Vagina (tissue), 2 donors: ENCODE results near the gene PCYT2.

Experiments used
- POLR2A ChIP-seq, 2 donors: fragments of 450-650 bp; IDR thresholded peaks; one replicate each; pipeline ENCODE4 v1.6.1; 2017; ENCODE audit warnings: antibody characterized with exemption in 2 of 2, mild to moderate bottlenecking in 2 of 2, moderate library complexity in 2 of 2
- POLR2AphosphoS5 ChIP-seq, 2 donors: sonication (generic); formaldehyde crosslinking; IDR thresholded peaks; one replicate each; pipeline ENCODE4 v1.9.0; 2017; ENCODE audit warnings: antibody characterized with exemption in 2 of 2, mild to moderate bottlenecking in 2 of 2, low read depth in 1 of 2; ENCODE audit not compliant: insufficient read depth in 1 of 2
- TF ChIP-seq, protein P1 (sequence below), 3 experiments: fragments of 450-650 bp in 2 of 3; fragments of 200-600 bp in 1 of 3; sonication (generic) in 1 of 3; IDR thresholded peaks; one replicate each; pipeline ENCODE4 v1.5.1; 2017 to 2019; ENCODE audit warnings: antibody characterized with exemption in 3 of 3, mild to moderate bottlenecking in 2 of 3, moderate library complexity in 2 of 3

DNA sequence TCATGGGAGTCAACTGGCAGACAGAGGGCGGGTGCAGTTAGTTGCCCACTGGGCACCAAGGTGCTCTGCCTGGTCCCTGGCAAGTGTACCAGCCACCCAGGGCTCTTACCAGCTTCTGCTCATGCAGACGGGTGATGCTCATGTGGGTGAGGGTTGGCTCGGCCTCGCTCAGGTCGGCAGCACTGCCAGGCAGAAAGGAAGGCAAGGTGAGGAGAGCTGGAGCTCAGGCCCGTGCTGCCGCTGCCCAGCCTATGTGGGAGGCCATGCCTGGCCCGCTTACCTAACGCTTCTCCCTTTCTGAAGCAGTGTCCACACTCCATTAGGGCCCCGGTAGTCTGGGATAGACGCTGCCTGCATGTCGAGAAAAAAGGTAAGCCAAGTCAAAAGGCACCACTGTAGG is 4.1 kb upstream of the PCYT2 start:
- TF ChIP-seq, protein P1, sequence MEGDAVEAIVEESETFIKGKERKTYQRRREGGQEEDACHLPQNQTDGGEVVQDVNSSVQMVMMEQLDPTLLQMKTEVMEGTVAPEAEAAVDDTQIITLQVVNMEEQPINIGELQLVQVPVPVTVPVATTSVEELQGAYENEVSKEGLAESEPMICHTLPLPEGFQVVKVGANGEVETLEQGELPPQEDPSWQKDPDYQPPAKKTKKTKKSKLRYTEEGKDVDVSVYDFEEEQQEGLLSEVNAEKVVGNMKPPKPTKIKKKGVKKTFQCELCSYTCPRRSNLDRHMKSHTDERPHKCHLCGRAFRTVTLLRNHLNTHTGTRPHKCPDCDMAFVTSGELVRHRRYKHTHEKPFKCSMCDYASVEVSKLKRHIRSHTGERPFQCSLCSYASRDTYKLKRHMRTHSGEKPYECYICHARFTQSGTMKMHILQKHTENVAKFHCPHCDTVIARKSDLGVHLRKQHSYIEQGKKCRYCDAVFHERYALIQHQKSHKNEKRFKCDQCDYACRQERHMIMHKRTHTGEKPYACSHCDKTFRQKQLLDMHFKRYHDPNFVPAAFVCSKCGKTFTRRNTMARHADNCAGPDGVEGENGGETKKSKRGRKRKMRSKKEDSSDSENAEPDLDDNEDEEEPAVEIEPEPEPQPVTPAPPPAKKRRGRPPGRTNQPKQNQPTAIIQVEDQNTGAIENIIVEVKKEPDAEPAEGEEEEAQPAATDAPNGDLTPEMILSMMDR (IDR thresholded peaks at IDR 0.05), result no peak
- TF ChIP-seq POLR2A (IDR thresholded peaks at IDR 0.05), result no peak
- TF ChIP-seq POLR2AphosphoS5 (IDR thresholded peaks at IDR 0.05; ENCODE audit: insufficient read depth in 1 of 2, low read depth in 1 of 2), result no peak
